IPS DF 6.9 (cell line): ENCODE results near the gene PHB1.
"Not testable (repeated sequence)": the region's sequence is repeated elsewhere in the genome, so short reads cannot be mapped to it uniquely, and the experiment has no call there.

Experiments
- DNase-seq: peaks from one replicate; pipeline ENCODE4 v3.0.0-alpha.2; 2013; ENCODE audit warnings: low read depth, low spot score
- H3K27ac ChIP-seq: one replicate; pipeline ENCODE4 v1.5.1; 2013; ENCODE audit warnings: low read length, control low read depth
- H3K27me3 ChIP-seq: 2 replicates; pipeline ENCODE4 v1.6.1; 2013; ENCODE audit warnings: mild to moderate bottlenecking, low read length; ENCODE audit not compliant: control insufficient read depth, insufficient read depth
- H3K36me3 ChIP-seq: 2 replicates; pipeline ENCODE4 v1.6.1; 2013; ENCODE audit warnings: low read length; ENCODE audit not compliant: control insufficient read depth, insufficient read depth
- H3K4me1 ChIP-seq: 2 replicates; pipeline ENCODE4 v1.6.1; 2013; ENCODE audit warnings: low read length; ENCODE audit not compliant: control insufficient read depth, insufficient read depth
- H3K4me3 ChIP-seq: 2 replicates; pipeline ENCODE4 v1.5.1; 2013; ENCODE audit warnings: mild to moderate bottlenecking, low read length
- H3K9me3 ChIP-seq: 2 replicates; pipeline ENCODE4 v1.6.1; 2013; ENCODE audit warnings: low read length, inconsistent platforms; ENCODE audit not compliant: control insufficient read depth, insufficient read depth
- WGBS: extraction: QIAGEN DNeasy Blood & Tissue Kit; methylation state at CpG from one replicate; pipeline ENCODE4 v1.1.7; 2013; ENCODE audit warnings: mixed read lengths, missing lambda C conversion rate; ENCODE audit not compliant: insufficient read length, insufficient coverage; 5-methylcytosine and 5-hydroxymethylcytosine counted together

Gene PHB1

DNA sequence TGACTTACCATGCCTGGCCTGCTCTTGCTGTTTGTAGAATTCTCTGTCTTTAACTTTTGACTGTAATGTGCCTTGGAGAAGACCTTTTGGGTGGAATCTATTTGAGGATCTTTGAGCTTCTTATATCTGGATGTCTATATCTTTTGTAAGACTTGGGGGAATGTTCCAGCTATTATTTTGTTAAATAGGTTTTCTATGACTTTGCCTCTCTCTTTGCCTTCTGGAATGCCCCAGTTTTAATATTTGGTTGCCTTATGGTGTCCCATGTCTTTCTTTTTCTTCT lies 10.3 kb upstream of the PHB1 start:
- Histone ChIP-seq H3K4me1 (no peaks in the 10 kb centered on the region), H3K27me3 (no peaks in the 10 kb centered on the region), H3K9me3 (no peaks in the 10 kb centered on the region), H3K27ac (no peak overlapping the region), H3K36me3 (no peaks in the 10 kb centered on the region), H3K4me3 (no peak overlapping the region)
- DNase-seq, result no peak

DNA sequence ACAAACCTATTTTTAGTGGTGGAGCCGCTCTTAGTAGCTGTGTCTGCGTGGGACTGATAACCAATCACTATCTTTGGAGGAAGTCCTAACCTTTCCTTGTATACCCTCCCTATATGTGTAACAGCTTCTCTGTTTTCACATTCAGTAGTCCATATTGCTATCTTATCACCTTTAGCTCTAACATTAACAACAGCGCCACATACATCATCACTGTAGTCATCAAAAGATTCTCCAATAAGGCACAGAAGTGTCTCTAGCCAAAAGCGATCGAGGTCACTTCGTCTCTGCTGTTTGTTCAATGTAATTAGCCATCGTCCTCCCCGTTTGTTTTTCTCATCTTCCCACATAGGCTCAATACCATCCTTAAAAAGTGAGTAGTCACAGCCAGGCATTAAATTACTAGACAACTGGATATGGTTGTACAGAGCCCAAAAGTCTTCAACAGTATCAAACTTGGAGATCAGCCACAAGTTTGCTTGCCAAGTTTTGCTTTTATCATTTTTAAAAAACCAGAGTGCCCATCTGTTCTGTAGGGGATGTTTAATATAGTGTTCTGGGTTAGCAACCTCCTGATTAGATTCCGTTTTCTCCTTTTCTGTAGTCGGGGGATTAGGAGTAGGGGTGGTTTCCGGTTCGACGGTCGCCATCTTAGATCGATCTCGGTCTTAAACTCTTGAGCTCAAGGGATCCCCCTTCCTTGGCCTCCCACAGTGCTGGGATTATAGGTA lies 9.8 kb upstream of the PHB1 start:
- H3K4me3 ChIP-seq, H3K27me3 ChIP-seq, H3K27ac ChIP-seq, DNase-seq, H3K4me1 ChIP-seq, H3K9me3 ChIP-seq, H3K36me3 ChIP-seq: not testable (repeated sequence)
- WGBS, result no CpG with 5 or more reads among the region's 16 CpGs

GRCh38 chr17:49422714-49423113 lies 8.0 kb upstream of the PHB1 start:
- WGBS, result no CpG with 5 or more reads among the region's 1 CpG
- Histone ChIP-seq H3K4me1 (no peaks in the 10 kb centered on the region), H3K4me3 (no peak overlapping the region), H3K27me3 (no peaks in the 10 kb centered on the region), H3K27ac (no peak overlapping the region), H3K36me3 (no peaks in the 10 kb centered on the region), H3K9me3 (no peaks in the 10 kb centered on the region)
- DNase-seq, result no peak

GRCh38 chr17:49419761-49420160 lies 5.1 kb upstream of the PHB1 start:
- not testable (repeated sequence) for H3K4me3 ChIP-seq, H3K27ac ChIP-seq, H3K9me3 ChIP-seq, H3K27me3 ChIP-seq, H3K4me1 ChIP-seq, H3K36me3 ChIP-seq, DNase-seq
- WGBS, result no CpG with 5 or more reads among the region's 23 CpGs

DNA sequence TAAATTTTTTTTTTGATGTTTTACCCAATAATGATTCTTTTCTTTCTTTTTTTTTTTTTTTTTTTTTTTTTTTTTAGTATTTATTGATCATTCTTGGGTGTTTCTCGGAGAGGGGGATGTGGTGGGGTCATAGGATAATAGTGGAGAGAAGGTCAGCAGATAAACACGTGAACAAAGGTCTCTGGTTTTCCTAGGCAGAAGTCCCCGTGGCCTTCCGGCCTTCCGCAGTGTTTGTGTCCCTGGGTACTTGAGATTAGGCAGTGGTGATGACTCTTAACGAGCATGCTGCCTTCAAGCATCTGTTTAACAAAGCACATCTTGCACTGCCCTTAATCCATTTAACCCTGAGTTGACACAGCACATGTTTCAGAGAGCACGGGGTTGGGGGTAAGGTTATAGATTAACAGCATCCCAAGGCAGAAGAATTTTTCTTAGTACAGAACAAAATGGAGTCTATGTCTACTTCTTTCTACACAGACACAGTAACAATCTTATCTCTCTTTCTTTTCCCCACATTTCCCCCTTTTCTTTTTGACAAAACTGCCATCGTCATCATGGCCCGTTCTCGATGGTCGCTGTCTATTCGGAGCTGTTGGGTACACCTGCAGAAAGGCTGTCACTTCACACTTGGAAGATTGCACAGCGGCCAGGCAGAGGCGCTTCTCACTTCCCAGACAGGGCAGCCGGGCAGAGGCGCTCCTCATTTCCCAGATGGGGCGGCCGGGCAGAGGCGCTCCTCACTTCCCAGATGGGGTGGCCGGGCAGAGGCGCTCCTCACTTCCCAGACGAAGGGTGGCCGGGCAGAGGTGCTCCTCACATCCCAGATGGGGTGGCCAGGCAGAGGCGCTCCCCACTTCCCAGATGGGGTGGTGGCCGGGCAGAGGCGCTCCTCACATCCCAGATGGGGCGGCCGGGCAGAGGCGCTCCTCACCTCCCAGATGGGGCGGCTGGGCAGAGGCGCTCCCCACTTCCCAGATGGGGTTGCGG lies 4.4 kb upstream of the PHB1 start:
- H3K9me3 ChIP-seq, DNase-seq, H3K36me3 ChIP-seq, H3K27ac ChIP-seq, H3K27me3 ChIP-seq, H3K4me3 ChIP-seq, H3K4me1 ChIP-seq: not testable (repeated sequence)
- WGBS, result no CpG with 5 or more reads among the region's 32 CpGs

- H3K4me1 ChIP-seq, result no peaks in the 10 kb centered on the region
- peaks cover 15% of the 10 kb centered on the region; the same call in 1 of the 2 replicates for H3K36me3 ChIP-seq
- DNase-seq, result no peak
- H3K27me3 ChIP-seq, result no peaks in the 10 kb centered on the region
- no CpG with 5 or more reads among the region's 10 CpGs for WGBS
- H3K27ac ChIP-seq, result no peak overlapping the region
- H3K9me3 ChIP-seq, result no peaks in the 10 kb centered on the region
- H3K4me3 ChIP-seq, result peak overlapping the region; percentile 85
These were observed 436 bp downstream of the PHB1 start for GRCh38 chr17:49414271-49414621.

DNA sequence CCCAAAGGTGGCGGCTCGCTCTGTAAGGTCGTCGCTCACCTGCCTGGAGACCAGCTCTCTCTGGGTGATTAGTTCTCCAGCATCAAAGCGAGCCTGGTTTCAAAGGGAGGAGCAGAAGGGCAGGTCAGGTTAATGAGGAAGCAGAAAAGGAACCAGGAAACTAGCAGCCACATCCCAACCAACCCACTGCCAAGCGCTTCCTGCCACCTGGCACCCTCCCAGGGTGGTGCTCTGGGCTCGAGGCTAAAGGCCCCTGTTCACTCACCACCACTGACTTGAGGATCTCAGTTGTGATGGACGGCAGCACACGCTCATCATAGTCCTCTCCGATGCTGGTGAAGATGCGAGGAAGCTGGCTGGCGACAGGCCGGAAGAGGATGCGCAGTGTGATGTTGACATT lies 5.6 kb downstream of the PHB1 start:
- no peak for DNase-seq
- H3K27ac ChIP-seq, result no peak overlapping the region
- no peaks in the 10 kb centered on the region for H3K4me1 ChIP-seq
- H3K27me3 ChIP-seq, result no peaks in the 10 kb centered on the region
- no CpG with 5 or more reads among the region's 14 CpGs for WGBS
- no peak overlapping the region for H3K4me3 ChIP-seq
- H3K36me3 ChIP-seq, result peaks cover 49% of the 10 kb centered on the region
- H3K9me3 ChIP-seq, result no peaks in the 10 kb centered on the region

- WGBS, result no CpG with 5 or more reads among the region's 9 CpGs
- Histone ChIP-seq H3K4me1 (no peaks in the 10 kb centered on the region), H3K9me3 (no peaks in the 10 kb centered on the region), H3K27ac (no peak overlapping the region), H3K36me3 (peaks cover 53% of the 10 kb centered on the region), H3K4me3 (no peak overlapping the region), H3K27me3 (no peaks in the 10 kb centered on the region)
- DNase-seq, result peak; percentile 47
These were observed 6.6 kb downstream of the PHB1 start for GRCh38 chr17:49407981-49408501.

DNA sequence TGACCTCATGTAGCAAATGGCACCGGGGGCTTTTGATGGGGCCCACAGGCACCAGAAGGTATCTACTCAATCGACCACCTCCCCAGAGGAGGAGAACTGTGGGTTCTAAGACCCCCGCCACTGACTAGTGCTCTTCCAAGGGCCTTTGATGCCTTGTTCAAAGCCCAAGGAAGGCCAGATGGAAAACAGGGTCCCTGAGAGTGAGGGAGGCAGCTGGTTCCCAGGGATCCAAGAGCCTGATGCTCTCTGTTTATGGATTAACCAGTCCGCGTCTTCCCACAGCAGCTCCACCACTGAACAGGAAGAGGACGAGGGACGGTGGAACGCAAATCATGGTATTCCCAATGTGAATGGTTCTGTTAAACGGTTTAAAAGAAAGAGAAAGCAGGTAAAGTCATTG lies 7.6 kb downstream of the PHB1 start:
- DNase-seq, result no peak
- Histone ChIP-seq H3K36me3 (peaks cover 50% of the 10 kb centered on the region), H3K4me1 (no peaks in the 10 kb centered on the region), H3K27ac (no peak overlapping the region), H3K4me3 (no peak overlapping the region), H3K9me3 (no peaks in the 10 kb centered on the region), H3K27me3 (no peaks in the 10 kb centered on the region)
- WGBS, result no CpG with 5 or more reads among the region's 9 CpGs

DNA sequence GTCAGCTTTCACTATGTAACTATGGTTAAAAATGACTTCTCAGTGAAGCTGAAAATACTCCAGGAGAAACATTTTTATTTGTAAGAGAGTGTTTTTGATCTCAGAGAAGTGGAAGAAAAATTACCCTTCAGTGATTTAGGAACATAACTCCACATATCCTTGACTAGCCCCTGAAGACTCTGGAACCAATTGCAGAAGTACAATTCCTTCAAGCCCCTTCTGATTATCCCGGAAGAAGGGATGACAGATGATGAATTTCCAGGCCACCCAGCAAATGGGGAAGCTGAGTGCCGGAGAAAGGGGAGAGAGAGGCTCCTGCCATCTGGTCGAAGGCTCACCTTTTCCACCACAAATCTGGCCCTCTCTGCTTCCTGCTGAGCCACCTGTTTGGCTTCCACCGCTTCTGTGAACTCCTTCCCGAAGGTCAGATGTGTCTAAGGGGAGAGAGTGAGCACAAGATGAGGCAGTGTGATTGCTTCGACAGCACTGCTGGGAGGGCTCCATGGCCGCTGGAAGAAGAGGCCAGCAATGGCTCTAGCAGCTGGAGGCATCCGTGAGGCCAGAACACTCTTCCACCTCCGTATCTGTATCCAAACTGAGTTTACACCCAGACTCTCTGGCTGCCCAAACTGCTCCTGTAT lies 8.1 kb downstream of the PHB1 start:
- no peak overlapping the region for H3K27ac ChIP-seq
- DNase-seq, result no peak
- no peaks in the 10 kb centered on the region for H3K9me3 ChIP-seq
- H3K27me3 ChIP-seq, result no peaks in the 10 kb centered on the region
- no peaks in the 10 kb centered on the region for H3K4me1 ChIP-seq
- H3K36me3 ChIP-seq, result peaks cover 46% of the 10 kb centered on the region
- no peak overlapping the region for H3K4me3 ChIP-seq
- WGBS, result no CpG with 5 or more reads among the region's 9 CpGs
